SK-N-SH (cell line): ENCODE data around the gene PRKCG.

Experiments used
- FOSL2 ChIP-seq: IDR thresholded peaks from 2 replicates; pipeline ENCODE4 v1.4.0; 2012; ENCODE audit warnings: low read depth, mild to moderate bottlenecking, moderate library complexity, borderline replicate concordance
- NFIC ChIP-seq: IDR thresholded peaks from 2 replicates; pipeline ENCODE4 v1.4.0; 2012; ENCODE audit warnings: borderline replicate concordance
- POLR2AphosphoS5 ChIP-seq: IDR thresholded peaks from 2 replicates; pipeline ENCODE4 v1.6.1; 2012; ENCODE audit warnings: low read depth, low read length
- TCF12 ChIP-seq: IDR thresholded peaks from 2 replicates; pipeline ENCODE4 v1.4.0; 2012
- TEAD4 ChIP-seq: IDR thresholded peaks from 2 replicates; pipeline ENCODE4 v1.4.0; 2012; ENCODE audit warnings: mild to moderate bottlenecking, borderline replicate concordance; ENCODE audit not compliant: insufficient read depth
- TF ChIP-seq, protein P1 (sequence below): fragments of 200-600 bp; sonication (generic); IDR thresholded peaks from 2 replicates; pipeline ENCODE4 v1.6.1; 2017; ENCODE audit warnings: antibody characterized with exemption, mild to moderate bottlenecking, moderate library complexity
- TF ChIP-seq, protein P2 (sequence below): IDR thresholded peaks from 2 replicates; pipeline ENCODE4 v1.4.0; 2012; ENCODE audit warnings: low read depth, borderline replicate concordance

DNA sequence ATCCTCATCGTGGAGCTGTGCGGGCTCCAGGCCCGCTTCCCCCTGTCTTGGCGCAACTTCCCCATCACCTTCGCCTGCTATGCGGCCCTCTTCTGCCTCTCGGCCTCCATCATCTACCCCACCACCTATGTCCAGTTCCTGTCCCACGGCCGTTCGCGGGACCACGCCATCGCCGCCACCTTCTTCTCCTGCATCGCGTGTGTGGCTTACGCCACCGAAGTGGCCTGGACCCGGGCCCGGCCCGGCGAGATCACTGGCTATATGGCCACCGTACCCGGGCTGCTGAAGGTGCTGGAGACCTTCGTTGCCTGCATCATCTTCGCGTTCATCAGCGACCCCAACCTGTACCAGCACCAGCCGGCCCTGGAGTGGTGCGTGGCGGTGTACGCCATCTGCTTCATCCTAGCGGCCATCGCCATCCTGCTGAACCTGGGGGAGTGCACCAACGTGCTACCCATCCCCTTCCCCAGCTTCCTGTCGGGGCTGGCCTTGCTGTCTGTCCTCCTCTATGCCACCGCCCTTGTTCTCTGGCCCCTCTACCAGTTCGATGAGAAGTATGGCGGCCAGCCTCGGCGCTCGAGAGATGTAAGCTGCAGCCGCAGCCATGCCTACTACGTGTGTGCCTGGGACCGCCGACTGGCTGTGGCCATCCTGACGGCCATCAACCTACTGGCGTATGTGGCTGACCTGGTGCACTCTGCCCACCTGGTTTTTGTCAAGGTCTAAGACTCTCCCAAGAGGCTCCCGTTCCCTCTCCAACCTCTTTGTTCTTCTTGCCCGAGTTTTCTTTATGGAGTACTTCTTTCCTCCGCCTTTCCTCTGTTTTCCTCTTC lies 8.0 kb upstream of the PRKCG start:
- TF ChIP-seq TEAD4 (no peak), NFIC (no peak), POLR2AphosphoS5 (no peak), TCF12 (no peak), FOSL2 (no peak)
- TF ChIP-seq, protein P1, sequence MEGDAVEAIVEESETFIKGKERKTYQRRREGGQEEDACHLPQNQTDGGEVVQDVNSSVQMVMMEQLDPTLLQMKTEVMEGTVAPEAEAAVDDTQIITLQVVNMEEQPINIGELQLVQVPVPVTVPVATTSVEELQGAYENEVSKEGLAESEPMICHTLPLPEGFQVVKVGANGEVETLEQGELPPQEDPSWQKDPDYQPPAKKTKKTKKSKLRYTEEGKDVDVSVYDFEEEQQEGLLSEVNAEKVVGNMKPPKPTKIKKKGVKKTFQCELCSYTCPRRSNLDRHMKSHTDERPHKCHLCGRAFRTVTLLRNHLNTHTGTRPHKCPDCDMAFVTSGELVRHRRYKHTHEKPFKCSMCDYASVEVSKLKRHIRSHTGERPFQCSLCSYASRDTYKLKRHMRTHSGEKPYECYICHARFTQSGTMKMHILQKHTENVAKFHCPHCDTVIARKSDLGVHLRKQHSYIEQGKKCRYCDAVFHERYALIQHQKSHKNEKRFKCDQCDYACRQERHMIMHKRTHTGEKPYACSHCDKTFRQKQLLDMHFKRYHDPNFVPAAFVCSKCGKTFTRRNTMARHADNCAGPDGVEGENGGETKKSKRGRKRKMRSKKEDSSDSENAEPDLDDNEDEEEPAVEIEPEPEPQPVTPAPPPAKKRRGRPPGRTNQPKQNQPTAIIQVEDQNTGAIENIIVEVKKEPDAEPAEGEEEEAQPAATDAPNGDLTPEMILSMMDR: no peak
- TF ChIP-seq, protein P2, sequence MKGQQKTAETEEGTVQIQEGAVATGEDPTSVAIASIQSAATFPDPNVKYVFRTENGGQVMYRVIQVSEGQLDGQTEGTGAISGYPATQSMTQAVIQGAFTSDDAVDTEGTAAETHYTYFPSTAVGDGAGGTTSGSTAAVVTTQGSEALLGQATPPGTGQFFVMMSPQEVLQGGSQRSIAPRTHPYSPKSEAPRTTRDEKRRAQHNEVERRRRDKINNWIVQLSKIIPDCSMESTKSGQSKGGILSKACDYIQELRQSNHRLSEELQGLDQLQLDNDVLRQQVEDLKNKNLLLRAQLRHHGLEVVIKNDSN: no peak
